WTC11 (cell line): ENCODE data around the gene OVOL1. TPM values are rescaled to one million over a fixed set of nuclear protein-coding genes. Genes with fewer than 3 reads are reported as not detected.

Experiments used
- ATAC-seq: fragments of 200-7000 bp; cut with Tn5 transposase; 2 replicates; pipeline ENCODE4 v1.10.0; 2021; ENCODE audit warnings: mild to moderate bottlenecking, moderate library complexity
- CTCF ChIA-PET: fragments of 300-600 bp; sonication (Branson Sonifier 250); formaldehyde crosslinking; loops from one replicate; lab custom pipeline; 2021; ENCODE audit warnings: antibody characterized with exemption; lab: Charles Lee
- POLR2A ChIA-PET: fragments of 350-600 bp; sonication (Branson Sonifier 250); formaldehyde crosslinking; loops from one replicate; lab custom pipeline; 2021; ENCODE audit warnings: antibody characterized with exemption; lab: Charles Lee
- DNase-seq: peaks from one replicate; pipeline ENCODE4 v3.0.0; 2021; ENCODE audit warnings: low spot score
- H3K27ac Mint-ChIP-seq: 2 replicates; pipeline ENCODE4 v1.8.0; 2021; ENCODE audit warnings: mixed read lengths
- H3K27me3 Mint-ChIP-seq: 2 replicates; pipeline ENCODE4 v1.8.0; 2021; ENCODE audit warnings: low read depth, mild to moderate bottlenecking, moderate library complexity, mixed read lengths
- H3K36me3 Mint-ChIP-seq: 2 replicates; pipeline ENCODE4 v1.8.0; 2021; ENCODE audit warnings: mixed read lengths
- H3K4me1 Mint-ChIP-seq: 2 replicates; pipeline ENCODE4 v1.8.0; 2022; ENCODE audit warnings: mixed read lengths
- H3K4me3 Mint-ChIP-seq: 2 replicates; pipeline ENCODE4 v1.8.0; 2021; ENCODE audit warnings: mild to moderate bottlenecking, moderate library complexity, mixed read lengths
- H3K9me3 Mint-ChIP-seq: 2 replicates; pipeline ENCODE4 v1.8.0; 2021; ENCODE audit warnings: mixed read lengths
- ELF4 ChIP-seq: sonication (generic); formaldehyde crosslinking; IDR thresholded peaks from 2 replicates; pipeline ENCODE4 v1.8.1; 2022; ENCODE audit warnings: low read depth, mild to moderate bottlenecking, moderate library complexity, missing genetic modification reagents
- FOXP1 ChIP-seq: sonication (generic); formaldehyde crosslinking; IDR thresholded peaks from 2 replicates; pipeline ENCODE4 v1.8.0; 2022; ENCODE audit warnings: missing genetic modification reagents, mild to moderate bottlenecking, moderate library complexity, borderline replicate concordance
- GABPB1 ChIP-seq: sonication (generic); formaldehyde crosslinking; IDR thresholded peaks from 2 replicates; pipeline ENCODE4 v1.8.1; 2023; ENCODE audit warnings: mild to moderate bottlenecking, missing genetic modification reagents
- GRHL2 ChIP-seq: fragments of 250-450 bp; sonication (Bioruptor Pico); IDR thresholded peaks from 2 replicates; pipeline ENCODE4 v1.8.0; 2022; ENCODE audit warnings: mild to moderate bottlenecking, moderate library complexity; ENCODE audit not compliant: insufficient replicate concordance, severe bottlenecking
- GTF2I ChIP-seq: fragments of 250-450 bp; sonication (Bioruptor Pico); conservative IDR thresholded peaks from 2 replicates; pipeline ENCODE4 v1.4.0; 2021; ENCODE audit warnings: mild to moderate bottlenecking
- IRF2 ChIP-seq: sonication (generic); formaldehyde crosslinking; IDR thresholded peaks from 2 replicates; pipeline ENCODE4 v1.8.0; 2022; ENCODE audit warnings: low read depth, missing genetic modification reagents, borderline replicate concordance
- KAT7 ChIP-seq: sonication (generic); formaldehyde crosslinking; IDR thresholded peaks from 2 replicates; pipeline ENCODE4 v1.8.1; 2023; ENCODE audit warnings: missing genetic modification reagents, mild to moderate bottlenecking, borderline replicate concordance
- NFE2L1 ChIP-seq: sonication (generic); formaldehyde crosslinking; IDR thresholded peaks from 2 replicates; pipeline ENCODE4 v1.8.1; 2023; ENCODE audit warnings: missing genetic modification reagents
- NR3C1 ChIP-seq: sonication (generic); formaldehyde crosslinking; conservative IDR thresholded peaks from 2 replicates; pipeline ENCODE4 v1.8.1; 2023; ENCODE audit warnings: low read depth, mild to moderate bottlenecking, missing genetic modification reagents
- RORB ChIP-seq: fragments of 250-450 bp; sonication (Bioruptor Pico); IDR thresholded peaks from 2 replicates; pipeline ENCODE4 v1.9.0; 2021; ENCODE audit warnings: mild to moderate bottlenecking
- SP1 ChIP-seq: sonication (generic); formaldehyde crosslinking; conservative IDR thresholded peaks from 2 replicates; pipeline ENCODE4 v1.8.1; 2022; ENCODE audit warnings: missing genetic modification reagents
- ZNF121 ChIP-seq: sonication (generic); formaldehyde crosslinking; IDR thresholded peaks from 2 replicates; pipeline ENCODE4 v1.8.0; 2023; ENCODE audit warnings: missing genetic modification reagents
- ZNF232 ChIP-seq: sonication (generic); formaldehyde crosslinking; IDR thresholded peaks from 2 replicates; pipeline ENCODE4 v1.8.0; 2022; ENCODE audit warnings: mild to moderate bottlenecking, missing genetic modification reagents
- ZNF396 ChIP-seq: fragments of 250-450 bp; sonication (Bioruptor Pico); IDR thresholded peaks from 2 replicates; pipeline ENCODE4 v1.8.0; 2021; ENCODE audit warnings: mild to moderate bottlenecking, moderate library complexity, borderline replicate concordance
- total RNA-seq: library from RNA; stranded (reverse); gene quantifications from 3 replicates; pipeline ENCODE4 v1.2.3, GENCODE V29; 2021
- TF ChIP-seq, protein P1 (sequence below): sonication (generic); formaldehyde crosslinking; IDR thresholded peaks from 2 replicates; pipeline ENCODE4 v1.8.1; 2022; ENCODE audit warnings: missing genetic modification reagents, borderline replicate concordance
- TF ChIP-seq, protein P2 (sequence below): sonication (generic); formaldehyde crosslinking; IDR thresholded peaks from 2 replicates; pipeline ENCODE4 v1.8.1; 2023; ENCODE audit warnings: mild to moderate bottlenecking, moderate library complexity, missing genetic modification reagents
- TF ChIP-seq, protein P3 (sequence below): sonication (generic); formaldehyde crosslinking; IDR thresholded peaks from 2 replicates; pipeline ENCODE4 v1.8.1; 2022; ENCODE audit warnings: mild to moderate bottlenecking, missing genetic modification reagents, moderate library complexity, borderline replicate concordance
- TF ChIP-seq, protein P4 (sequence below): sonication (generic); formaldehyde crosslinking; IDR thresholded peaks from 2 replicates; pipeline ENCODE4 v1.8.0; 2022; ENCODE audit warnings: mild to moderate bottlenecking, missing genetic modification reagents

OVOL1 gene
- total RNA-seq, 1 experiment from 2014 or later = 6.8 TPM

DNA sequence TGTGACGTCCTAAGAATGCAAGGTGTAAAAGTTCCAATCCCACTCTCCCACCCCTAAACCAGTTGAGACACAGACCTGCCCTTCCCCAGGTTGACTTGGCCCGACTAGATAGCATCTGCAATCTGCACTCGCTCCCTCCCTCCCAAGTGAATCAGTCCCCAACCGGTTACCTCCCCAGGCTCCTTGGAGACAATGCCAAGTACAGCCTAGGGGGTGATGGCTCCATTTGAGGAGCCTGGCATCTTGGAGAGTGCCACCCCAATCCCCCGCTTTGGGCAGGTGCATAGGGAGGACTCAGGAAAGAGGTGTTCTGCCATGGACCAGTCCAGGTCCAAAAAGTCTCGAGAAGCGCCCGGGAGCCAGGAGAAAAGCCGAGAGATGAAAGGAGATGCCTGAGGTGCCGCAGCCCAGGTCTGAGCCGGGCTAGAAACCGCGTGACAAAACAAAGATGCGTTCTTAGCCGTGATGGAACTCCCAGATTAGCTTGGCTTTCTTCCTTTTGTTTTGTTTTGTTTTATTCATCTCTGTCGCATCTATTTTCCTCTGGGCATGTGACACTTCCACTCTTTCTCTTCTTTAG, 28.2 kb downstream of the OVOL1 start:
- ATAC-seq (no peak), DNase-seq (no peak)
- 0 out of 2 replicates have a peak, but pooled peaks cover 3% of the 10 kb centered on the region for H3K9me3 Mint-ChIP-seq
- H3K4me3 Mint-ChIP-seq = no peak overlapping the region
- H3K4me1 Mint-ChIP-seq = no peaks in the 10 kb centered on the region
- CTCF ChIA-PET = interaction anchor here (1.8 to 6.2 kb wide), 3 partner anchors 35 to 103 kb away, joined by 6 to 159 read pairs (median 24); partner anchors contain the start of genes AP5B1 and KAT5
- TF ChIP-seq ZNF396 (CRISPR knock-in tag) (no peak), NFE2L1 (CRISPR knock-in tag) (no peak), ZNF121 (no peak), ELF4 (CRISPR knock-in tag) (no peak), KAT7 (CRISPR knock-in tag) (no peak), SP1 (CRISPR knock-in tag) (no peak), ZNF232 (CRISPR knock-in tag) (no peak), IRF2 (CRISPR knock-in tag) (no peak), RORB (CRISPR knock-in tag) (no peak), FOXP1 (CRISPR knock-in tag) (no peak)
- TF ChIP-seq, protein P1, sequence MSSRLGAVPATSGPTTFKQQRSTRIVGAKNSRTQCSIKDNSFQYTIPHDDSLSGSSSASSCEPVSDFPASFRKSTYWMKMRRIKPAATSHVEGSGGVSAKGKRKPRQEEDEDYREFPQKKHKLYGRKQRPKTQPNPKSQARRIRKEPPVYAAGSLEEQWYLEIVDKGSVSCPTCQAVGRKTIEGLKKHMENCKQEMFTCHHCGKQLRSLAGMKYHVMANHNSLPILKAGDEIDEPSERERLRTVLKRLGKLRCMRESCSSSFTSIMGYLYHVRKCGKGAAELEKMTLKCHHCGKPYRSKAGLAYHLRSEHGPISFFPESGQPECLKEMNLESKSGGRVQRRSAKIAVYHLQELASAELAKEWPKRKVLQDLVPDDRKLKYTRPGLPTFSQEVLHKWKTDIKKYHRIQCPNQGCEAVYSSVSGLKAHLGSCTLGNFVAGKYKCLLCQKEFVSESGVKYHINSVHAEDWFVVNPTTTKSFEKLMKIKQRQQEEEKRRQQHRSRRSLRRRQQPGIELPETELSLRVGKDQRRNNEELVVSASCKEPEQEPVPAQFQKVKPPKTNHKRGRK (CRISPR knock-in tag) = no peak
- TF ChIP-seq, protein P2, sequence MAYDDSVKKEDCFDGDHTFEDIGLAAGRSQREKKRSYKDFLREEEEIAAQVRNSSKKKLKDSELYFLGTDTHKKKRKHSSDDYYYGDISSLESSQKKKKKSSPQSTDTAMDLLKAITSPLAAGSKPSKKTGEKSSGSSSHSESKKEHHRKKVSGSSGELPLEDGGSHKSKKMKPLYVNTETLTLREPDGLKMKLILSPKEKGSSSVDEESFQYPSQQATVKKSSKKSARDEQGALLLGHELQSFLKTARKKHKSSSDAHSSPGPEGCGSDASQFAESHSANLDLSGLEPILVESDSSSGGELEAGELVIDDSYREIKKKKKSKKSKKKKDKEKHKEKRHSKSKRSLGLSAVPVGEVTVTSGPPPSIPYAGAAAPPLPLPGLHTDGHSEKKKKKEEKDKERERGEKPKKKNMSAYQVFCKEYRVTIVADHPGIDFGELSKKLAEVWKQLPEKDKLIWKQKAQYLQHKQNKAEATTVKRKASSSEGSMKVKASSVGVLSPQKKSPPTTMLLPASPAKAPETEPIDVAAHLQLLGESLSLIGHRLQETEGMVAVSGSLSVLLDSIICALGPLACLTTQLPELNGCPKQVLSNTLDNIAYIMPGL (CRISPR knock-in tag) = no peak
- peaks cover 15% of the 10 kb centered on the region for H3K27me3 Mint-ChIP-seq
- H3K36me3 Mint-ChIP-seq = no peaks in the 10 kb centered on the region
- POLR2A ChIA-PET = no interaction called here
- H3K27ac Mint-ChIP-seq = no peak overlapping the region

DNA sequence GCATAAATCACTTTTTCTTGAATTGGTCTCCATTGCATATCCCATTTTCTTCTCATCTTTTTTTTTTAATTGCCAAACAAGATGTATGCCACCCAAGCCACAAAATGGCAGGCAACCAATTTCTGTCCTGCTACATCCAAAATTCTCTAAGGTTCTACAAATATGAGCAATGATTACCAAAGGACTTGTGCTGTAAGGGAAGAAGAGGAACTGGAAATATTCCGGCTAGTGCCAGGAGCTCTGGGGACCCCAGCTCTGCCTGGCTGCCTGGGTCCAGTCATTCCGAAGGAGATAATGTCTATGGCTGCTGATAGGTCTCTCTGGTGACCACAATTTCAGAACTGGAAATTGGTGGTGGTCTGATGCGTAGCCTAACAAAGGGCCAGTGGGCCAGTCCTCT, 29.8 kb downstream of the OVOL1 start:
- ChIA-PET CTCF (interaction anchor here (0.8 to 6.2 kb wide), 12 partner anchors 26 to 229 kb away, joined by 4 to 159 read pairs (median 7); partner anchors contain the start of genes AP5B1, KAT5, MUS81 and OVOL1), POLR2A (interaction anchor here (0.7 kb wide), 1 partner anchor 37 kb away, joined by 3 read pairs; no protein-coding TSS in a partner anchor)
- Mint-ChIP-seq H3K4me3 (peak overlapping the region; percentile 72), H3K4me1 (0 out of 2 replicates have a peak, but pooled peaks cover 5% of the 10 kb centered on the region), H3K27ac (no peak overlapping the region), H3K36me3 (no peaks in the 10 kb centered on the region), H3K27me3 (peaks cover 15% of the 10 kb centered on the region), H3K9me3 (0 out of 2 replicates have a peak, but pooled peaks cover 3% of the 10 kb centered on the region)
- TF ChIP-seq NR3C1 (no peak), GABPB1 (CRISPR knock-in tag) (no peak), GRHL2 (CRISPR knock-in tag) (no peak)
- TF ChIP-seq, protein P3, sequence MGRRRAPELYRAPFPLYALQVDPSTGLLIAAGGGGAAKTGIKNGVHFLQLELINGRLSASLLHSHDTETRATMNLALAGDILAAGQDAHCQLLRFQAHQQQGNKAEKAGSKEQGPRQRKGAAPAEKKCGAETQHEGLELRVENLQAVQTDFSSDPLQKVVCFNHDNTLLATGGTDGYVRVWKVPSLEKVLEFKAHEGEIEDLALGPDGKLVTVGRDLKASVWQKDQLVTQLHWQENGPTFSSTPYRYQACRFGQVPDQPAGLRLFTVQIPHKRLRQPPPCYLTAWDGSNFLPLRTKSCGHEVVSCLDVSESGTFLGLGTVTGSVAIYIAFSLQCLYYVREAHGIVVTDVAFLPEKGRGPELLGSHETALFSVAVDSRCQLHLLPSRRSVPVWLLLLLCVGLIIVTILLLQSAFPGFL (CRISPR knock-in tag) = no peak
- no peak for ATAC-seq
- no peak for DNase-seq

DNA sequence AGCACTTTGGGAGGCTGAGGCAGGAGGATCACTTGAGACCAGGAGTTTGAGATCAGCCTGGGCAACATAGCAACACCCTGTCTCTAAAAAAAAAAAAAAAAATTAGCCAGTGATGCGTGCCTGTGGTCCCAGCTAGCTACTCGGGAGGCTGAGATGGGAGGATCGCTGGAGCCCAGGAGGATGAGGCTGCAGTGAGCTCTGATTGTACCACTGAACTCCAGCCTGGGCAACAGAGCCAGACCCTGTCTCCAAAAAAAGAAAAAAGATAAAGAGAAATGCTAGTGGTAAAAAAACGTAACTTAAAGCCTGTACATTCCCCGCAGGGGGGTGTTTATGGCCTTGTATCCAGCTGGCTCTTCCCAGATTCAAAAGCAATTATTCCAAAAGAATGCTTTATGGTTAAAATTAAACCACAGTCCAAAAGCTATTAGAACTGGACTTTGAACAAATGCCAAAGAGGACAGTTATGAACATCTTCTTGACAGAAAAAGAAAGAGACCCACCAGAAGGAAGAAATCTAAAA, 30.5 kb downstream of the OVOL1 start:
- Mint-ChIP-seq H3K27me3 (peaks cover 15% of the 10 kb centered on the region), H3K4me3 (peak overlapping the region; percentile 72), H3K27ac (no peak overlapping the region), H3K36me3 (no peaks in the 10 kb centered on the region), H3K4me1 (0 out of 2 replicates have a peak, but pooled peaks cover 5% of the 10 kb centered on the region), H3K9me3 (0 out of 2 replicates have a peak, but pooled peaks cover 3% of the 10 kb centered on the region)
- ChIA-PET CTCF (interaction anchor here (0.6 to 6.2 kb wide), 22 partner anchors 16 to 233 kb away, joined by 3 to 159 read pairs (median 5); partner anchors contain the start of genes AP5B1, FIBP, KAT5 and MUS81), POLR2A (interaction anchor here (0.7 kb wide), 2 partner anchors 38 to 55 kb away, joined by 3 to 4 read pairs; no protein-coding TSS in a partner anchor)
- DNase-seq (no peak), ATAC-seq (no peak)
- TF ChIP-seq, protein P4, sequence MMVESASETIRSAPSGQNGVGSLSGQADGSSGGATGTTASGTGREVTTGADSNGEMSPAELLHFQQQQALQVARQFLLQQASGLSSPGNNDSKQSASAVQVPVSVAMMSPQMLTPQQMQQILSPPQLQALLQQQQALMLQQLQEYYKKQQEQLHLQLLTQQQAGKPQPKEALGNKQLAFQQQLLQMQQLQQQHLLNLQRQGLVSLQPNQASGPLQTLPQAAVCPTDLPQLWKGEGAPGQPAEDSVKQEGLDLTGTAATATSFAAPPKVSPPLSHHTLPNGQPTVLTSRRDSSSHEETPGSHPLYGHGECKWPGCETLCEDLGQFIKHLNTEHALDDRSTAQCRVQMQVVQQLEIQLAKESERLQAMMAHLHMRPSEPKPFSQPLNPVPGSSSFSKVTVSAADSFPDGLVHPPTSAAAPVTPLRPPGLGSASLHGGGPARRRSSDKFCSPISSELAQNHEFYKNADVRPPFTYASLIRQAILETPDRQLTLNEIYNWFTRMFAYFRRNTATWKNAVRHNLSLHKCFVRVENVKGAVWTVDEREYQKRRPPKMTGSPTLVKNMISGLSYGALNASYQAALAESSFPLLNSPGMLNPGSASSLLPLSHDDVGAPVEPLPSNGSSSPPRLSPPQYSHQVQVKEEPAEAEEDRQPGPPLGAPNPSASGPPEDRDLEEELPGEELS (CRISPR knock-in tag) = no peak
- TF ChIP-seq IRF2 (CRISPR knock-in tag) (no peak), GTF2I (CRISPR knock-in tag) (0 out of 2 replicates have a peak, but pooled peaks have one; percentile 55), ZNF121 (peak; percentile 75; the same call in 1 of the 2 replicates), ZNF396 (CRISPR knock-in tag) (no peak)
